T-helper 2 cell treated with Interferon-gamma antibody and Interleukin-4, amounts not matched to agents 5 μg/mL and 100 μg/mL, for 36 hours (primary cell): ENCODE measurements around the gene ZNF79.

Experiments used
- DNase-seq: peaks from one replicate; pipeline ENCODE4 v3.0.0; 2021; ENCODE audit warnings: low spot score
- H3K27ac Mint-ChIP-seq: one replicate; pipeline ENCODE4 v1.8.0; 2021; ENCODE audit warnings: mild to moderate bottlenecking, mixed read lengths
- H3K27me3 Mint-ChIP-seq: one replicate; pipeline ENCODE4 v1.8.0; 2021; ENCODE audit warnings: low read depth, mixed read lengths
- H3K36me3 Mint-ChIP-seq: one replicate; pipeline ENCODE4 v1.8.0; 2021; ENCODE audit warnings: low read depth, mixed read lengths
- H3K4me1 Mint-ChIP-seq: one replicate; pipeline ENCODE4 v1.8.0; 2021; ENCODE audit warnings: low read depth, mixed read lengths
- H3K4me3 Mint-ChIP-seq: one replicate; pipeline ENCODE4 v1.8.0; 2022; ENCODE audit warnings: mild to moderate bottlenecking, moderate library complexity, mixed read lengths
- H3K9me3 Mint-ChIP-seq: one replicate; pipeline ENCODE4 v1.8.0; 2021; ENCODE audit warnings: mixed read lengths

Gene ZNF79

DNA sequence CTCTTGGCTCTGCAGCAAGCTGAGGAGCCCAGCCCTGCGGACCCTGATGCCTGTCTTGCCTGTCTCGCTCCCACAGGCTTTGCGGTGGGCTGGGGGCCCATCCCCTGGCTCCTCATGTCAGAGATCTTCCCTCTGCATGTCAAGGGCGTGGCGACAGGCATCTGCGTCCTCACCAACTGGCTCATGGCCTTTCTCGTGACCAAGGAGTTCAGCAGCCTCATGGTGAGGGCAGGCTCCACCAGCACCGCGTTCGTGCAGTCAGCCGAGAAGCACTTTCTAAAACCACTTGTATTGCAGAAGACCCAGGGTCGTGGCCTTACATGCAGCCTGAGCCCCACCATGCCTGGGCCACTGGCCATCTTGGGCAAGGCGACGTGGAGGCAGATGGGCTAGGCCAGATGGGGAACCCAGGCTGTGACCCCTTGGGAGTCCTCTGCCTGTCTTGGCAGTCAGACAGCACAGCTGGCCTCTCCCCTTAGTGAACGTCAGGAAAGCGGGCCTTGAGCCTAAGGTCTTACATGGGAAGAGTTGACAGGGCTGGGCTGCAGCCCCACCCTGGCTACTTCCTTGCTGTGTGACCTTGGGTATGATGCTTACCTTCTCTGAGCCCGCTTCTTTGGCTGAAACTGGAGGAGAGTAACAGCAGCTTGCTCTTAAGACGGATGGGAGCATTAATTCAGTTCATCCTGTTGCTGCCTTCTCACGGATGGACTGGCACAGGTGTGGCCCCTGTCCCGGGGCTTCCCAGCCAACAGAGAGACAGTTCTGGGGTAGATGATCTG, 18.6 kb upstream of the ZNF79 start:
- no peaks in the 10 kb centered on the region for H3K36me3 Mint-ChIP-seq
- peaks cover 2% of the 10 kb centered on the region for H3K27me3 Mint-ChIP-seq
- H3K27ac Mint-ChIP-seq: no peak overlapping the region
- no peaks in the 10 kb centered on the region for H3K4me1 Mint-ChIP-seq
- no peak overlapping the region for H3K4me3 Mint-ChIP-seq
- H3K9me3 Mint-ChIP-seq: no peaks in the 10 kb centered on the region
- DNase-seq: no peak

DNA sequence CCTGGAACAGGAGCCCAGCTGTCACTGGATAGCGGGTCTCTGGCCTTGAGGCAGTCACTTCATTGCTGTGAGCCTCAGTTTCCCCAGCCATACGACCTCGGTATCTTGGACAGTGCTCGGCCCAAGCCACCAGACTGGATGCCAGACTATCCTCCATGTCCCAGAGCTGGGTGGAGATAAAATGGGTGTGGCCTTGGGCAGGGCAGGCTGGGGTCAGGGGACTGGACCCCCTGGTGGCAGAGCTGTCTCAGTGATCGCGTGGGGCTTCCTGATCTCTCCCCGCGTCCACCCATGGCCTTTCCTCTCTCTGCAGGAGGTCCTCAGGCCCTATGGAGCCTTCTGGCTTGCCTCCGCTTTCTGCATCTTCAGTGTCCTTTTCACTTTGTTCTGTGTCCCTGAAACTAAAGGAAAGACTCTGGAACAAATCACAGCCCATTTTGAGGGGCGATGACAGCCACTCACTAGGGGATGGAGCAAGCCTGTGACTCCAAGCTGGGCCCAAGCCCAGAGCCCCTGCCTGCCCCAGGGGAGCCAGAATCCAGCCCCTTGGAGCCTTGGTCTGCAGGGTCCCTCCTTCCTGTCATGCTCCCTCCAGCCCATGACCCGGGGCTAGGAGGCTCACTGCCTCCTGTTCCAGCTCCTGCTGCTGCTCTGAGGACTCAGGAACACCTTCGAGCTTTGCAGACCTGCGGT, 17.2 kb upstream of the ZNF79 start:
- Mint-ChIP-seq H3K27me3 (peaks cover 2% of the 10 kb centered on the region), H3K36me3 (no peaks in the 10 kb centered on the region), H3K4me1 (no peaks in the 10 kb centered on the region), H3K9me3 (no peaks in the 10 kb centered on the region), H3K4me3 (no peak overlapping the region), H3K27ac (no peak overlapping the region)
- no peak for DNase-seq

DNA sequence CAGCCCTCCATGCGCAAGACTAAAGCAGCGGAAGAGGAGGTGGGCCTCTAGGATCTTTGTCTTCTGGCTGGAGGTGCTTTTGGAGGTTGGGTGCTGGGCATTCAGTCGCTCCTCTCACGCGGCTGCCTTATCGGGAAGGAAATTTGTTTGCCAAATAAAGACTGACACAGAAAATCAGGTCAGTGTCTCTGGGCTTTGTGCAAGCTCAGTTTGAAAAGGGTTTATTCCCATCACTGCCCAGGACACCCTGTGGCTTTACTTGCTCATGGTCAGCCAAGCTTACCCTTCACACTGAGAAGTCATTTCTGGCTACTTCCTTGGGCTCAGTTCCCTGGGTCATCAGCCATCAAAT, 16.7 kb upstream of the ZNF79 start:
- no peak overlapping the region for H3K27ac Mint-ChIP-seq
- H3K9me3 Mint-ChIP-seq: no peaks in the 10 kb centered on the region
- no peaks in the 10 kb centered on the region for H3K36me3 Mint-ChIP-seq
- no peak overlapping the region for H3K4me3 Mint-ChIP-seq
- H3K4me1 Mint-ChIP-seq: no peaks in the 10 kb centered on the region
- peaks cover 2% of the 10 kb centered on the region for H3K27me3 Mint-ChIP-seq
- no peak for DNase-seq

DNA sequence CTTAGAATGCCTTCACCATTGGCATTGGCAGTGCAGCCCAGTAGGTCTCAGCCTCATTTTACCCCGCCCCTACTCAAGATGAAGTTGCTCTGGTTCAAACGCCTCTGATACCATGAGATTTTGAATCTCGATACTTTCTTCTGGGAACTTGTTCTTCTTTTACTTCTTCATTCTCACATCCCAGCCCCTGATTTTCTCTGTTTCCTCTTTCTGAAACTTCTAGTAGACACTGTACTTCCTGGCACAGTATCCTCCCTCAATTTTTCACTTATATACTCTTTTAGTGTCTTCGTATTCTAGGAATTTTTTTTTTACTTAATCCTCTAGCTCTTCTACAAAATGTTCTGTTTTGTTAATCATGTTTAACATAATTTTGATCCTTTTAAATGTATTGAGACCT, 13.1 kb upstream of the ZNF79 start:
- Mint-ChIP-seq H3K27ac (no peak overlapping the region), H3K36me3 (no peaks in the 10 kb centered on the region), H3K27me3 (peaks cover 4% of the 10 kb centered on the region), H3K9me3 (no peaks in the 10 kb centered on the region), H3K4me3 (no peak overlapping the region), H3K4me1 (no peaks in the 10 kb centered on the region)
- no peak for DNase-seq

DNA sequence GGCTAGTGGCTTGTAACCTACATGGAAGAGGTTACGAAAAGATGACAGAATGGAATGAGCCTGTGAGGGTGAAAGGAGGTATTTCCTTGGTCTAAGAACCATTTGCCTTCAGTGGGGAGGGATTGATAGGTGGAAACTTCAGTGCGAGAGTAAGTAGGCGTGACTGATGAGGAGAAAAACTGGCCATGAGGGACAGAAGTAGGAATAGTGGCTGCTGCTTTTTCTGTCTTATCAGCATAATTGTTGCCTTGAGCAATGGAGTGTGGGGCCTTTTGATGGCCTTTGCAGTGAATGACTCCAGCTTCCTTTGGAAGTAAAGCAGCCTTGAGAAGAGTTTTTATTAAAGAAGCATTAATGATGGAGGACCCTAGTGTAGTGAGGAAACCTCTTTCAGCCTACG, 9.0 kb upstream of the ZNF79 start:
- H3K27me3 Mint-ChIP-seq: peaks cover 2% of the 10 kb centered on the region
- H3K4me1 Mint-ChIP-seq: no peaks in the 10 kb centered on the region
- DNase-seq: no peak

DNA sequence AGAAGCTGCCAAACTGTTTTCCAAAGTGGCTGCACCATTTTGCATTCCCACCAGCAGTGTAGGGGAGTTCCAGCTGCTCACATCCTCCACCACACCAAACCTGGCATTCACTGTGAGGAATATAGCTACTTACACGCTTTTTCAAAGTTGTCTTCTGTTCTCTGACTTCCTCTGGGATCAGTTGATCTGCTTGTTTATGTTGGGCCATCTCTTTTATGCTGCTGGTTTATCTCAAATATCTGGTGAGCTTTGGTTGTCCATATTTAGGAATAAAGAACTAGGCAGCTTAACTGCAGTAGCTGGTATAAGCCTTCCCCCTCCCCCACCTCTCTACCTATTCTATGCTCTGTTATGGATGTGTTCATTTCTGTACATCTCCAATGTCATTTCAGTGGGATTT, 8.5 kb upstream of the ZNF79 start:
- no peak for DNase-seq
- H3K27ac Mint-ChIP-seq: no peak overlapping the region

More for the DNA sequence above, 9.0 kb upstream of the ZNF79 start:
- H3K9me3 Mint-ChIP-seq: no peaks in the 10 kb centered on the region
- H3K27ac Mint-ChIP-seq: no peak overlapping the region
- H3K4me3 Mint-ChIP-seq: no peak overlapping the region
- no peaks in the 10 kb centered on the region for H3K36me3 Mint-ChIP-seq

DNA sequence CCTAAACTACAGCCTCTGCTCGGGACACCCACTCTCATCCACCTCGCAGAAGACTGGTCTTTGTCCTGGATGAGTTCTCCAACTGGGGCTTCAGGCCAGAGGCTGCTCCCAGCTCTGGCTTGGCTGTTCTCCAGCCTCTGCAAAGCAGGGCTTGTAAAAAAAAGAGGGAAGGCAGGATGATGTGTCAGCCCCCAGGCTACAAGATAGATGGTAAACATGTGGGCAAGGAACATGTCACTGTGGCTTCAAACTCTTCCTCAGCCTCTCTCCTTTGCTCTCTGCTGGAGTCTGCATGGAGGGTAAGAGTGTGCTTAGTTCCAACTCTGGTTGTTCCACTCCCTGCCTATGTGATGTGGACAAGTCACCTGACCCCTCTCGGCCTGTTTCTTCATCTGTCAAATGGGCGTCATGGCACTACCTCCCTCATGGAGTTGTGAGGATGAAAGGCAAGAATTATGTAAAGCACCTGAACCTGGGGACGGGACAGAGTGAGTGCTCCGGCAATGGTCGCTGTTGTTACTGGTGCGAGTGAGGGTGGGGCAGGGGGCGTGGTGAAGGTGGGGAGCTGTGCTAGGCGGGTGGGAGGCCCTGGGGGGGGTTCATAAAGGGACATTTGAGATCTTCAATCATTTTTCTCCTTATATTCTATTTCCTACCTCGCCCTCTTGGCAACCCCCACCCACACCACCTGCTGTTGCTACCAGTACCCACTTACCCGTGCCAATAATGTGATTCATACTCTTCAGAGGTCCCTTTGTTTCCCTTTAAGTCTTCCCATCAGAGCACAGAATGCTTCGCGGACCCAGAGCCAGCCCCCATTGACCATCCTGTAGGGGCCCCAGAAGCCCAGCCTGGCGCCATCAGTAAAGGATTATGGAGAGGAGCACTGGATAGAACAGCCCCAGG, 6.8 kb upstream of the ZNF79 start:
- DNase-seq: no peak
- Mint-ChIP-seq H3K27me3 (peaks cover 2% of the 10 kb centered on the region), H3K27ac (no peak overlapping the region), H3K36me3 (no peaks in the 10 kb centered on the region), H3K9me3 (no peaks in the 10 kb centered on the region), H3K4me3 (no peak overlapping the region), H3K4me1 (peaks cover under 1% of the 10 kb centered on the region)

More for the DNA sequence above, 8.5 kb upstream of the ZNF79 start:
- Mint-ChIP-seq H3K27me3 (peaks cover 2% of the 10 kb centered on the region), H3K4me1 (no peaks in the 10 kb centered on the region), H3K36me3 (no peaks in the 10 kb centered on the region), H3K4me3 (no peak overlapping the region), H3K9me3 (no peaks in the 10 kb centered on the region)

DNA sequence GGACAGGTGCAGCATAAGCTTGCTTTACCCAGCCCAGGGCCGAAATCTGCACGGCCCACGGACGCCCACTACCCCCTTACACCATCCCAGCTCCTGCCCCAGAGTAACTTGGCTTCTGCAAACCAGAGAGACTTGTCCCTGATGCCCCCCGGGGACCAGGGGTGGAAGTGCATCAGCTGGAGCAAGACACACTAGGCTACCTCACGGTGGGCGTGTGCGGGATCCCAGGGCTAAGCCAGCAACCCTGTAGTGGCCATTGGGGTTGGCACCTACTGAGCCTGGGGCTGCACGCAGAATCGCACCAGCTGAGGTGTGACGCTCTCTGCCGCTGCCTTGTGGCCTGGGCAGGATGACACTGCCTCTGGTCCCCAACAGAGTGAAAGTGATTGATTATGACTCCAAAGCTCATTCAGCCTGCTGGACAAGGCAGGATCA, 6.1 kb upstream of the ZNF79 start:
- Mint-ChIP-seq H3K9me3 (no peaks in the 10 kb centered on the region), H3K36me3 (no peaks in the 10 kb centered on the region), H3K27ac (no peak overlapping the region), H3K4me1 (peaks cover 7% of the 10 kb centered on the region), H3K4me3 (no peak overlapping the region), H3K27me3 (peaks cover 2% of the 10 kb centered on the region)
- peak; percentile 25 for DNase-seq

DNA sequence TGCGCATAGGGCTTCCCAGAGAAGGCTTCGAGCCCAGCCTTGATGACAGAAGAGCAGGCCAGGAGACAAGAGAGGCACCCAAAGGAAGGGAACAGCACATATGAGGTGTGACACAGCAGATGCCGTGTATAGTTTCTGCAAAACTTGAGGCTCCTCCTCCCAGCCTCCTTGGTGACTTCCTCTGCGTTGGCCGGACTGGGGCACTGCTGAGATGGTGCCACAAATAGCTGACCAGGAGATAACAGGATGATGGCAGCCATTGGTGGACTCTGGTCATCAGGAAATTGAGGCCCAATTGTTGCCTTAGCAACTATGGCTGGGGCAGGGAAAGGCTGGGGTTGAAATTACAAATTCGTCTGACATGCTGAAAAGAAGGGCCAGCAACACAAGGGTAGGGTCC, 4.8 kb upstream of the ZNF79 start:
- Mint-ChIP-seq H3K36me3 (no peaks in the 10 kb centered on the region), H3K4me1 (peaks cover 10% of the 10 kb centered on the region), H3K27me3 (peaks cover 2% of the 10 kb centered on the region), H3K27ac (no peak overlapping the region), H3K4me3 (no peak overlapping the region), H3K9me3 (no peaks in the 10 kb centered on the region)
- no peak for DNase-seq

DNA sequence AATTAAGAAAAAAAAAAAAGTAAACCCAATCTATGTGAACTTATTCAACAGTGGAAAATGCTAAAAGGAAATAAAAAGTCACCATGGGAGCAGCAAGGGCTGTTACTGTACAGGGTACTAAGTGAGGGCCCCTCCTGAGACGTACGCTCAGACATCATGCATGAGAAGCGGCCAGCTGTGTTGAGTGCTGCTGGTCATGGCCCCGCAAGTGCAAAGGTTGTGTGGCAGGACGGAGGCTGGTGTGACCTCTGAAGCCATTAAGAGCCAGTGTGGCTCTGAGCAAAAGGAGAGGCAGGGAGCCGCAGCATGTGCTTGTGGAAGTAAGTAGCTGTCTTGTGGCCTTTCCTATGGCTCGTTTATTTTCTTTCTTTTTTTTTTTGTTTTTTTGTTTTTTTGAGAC, 3.1 kb upstream of the ZNF79 start:
- Mint-ChIP-seq H3K27ac (no peak overlapping the region), H3K4me1 (peaks cover 24% of the 10 kb centered on the region), H3K36me3 (no peaks in the 10 kb centered on the region), H3K27me3 (no peaks in the 10 kb centered on the region), H3K9me3 (no peaks in the 10 kb centered on the region), H3K4me3 (no peak overlapping the region)
- DNase-seq: no peak

DNA sequence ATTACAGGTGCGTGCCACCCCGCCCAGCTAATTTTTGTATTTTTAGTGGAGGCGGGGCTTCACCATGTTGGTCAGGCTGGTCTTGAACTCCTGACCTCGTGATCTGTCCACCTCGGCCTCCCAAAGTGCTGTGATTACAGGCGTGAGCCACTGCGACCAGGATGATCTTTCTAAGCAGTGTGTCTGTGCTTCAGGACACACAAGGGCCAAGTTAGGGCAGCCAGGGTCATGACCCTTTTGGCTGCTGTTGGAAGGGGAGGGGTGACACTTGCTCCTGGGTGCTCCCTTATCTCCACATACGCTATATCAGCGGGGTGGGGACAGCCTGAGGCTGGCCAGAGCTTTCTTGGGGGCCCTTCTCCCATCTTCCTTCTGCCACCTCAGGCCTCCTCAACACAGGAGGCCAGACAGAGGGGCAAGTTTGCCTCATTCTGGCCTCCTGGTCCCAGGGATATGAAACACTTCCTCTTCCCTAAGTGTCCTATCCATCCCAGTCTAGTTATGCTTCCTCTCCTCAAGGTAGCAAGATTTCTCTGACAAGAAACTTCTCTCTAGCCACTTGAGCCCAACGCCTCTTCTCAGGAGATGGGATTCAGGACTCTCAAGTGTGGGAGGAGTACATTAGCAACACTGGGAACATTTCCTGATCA, 1.9 kb upstream of the ZNF79 start:
- H3K4me3 Mint-ChIP-seq: no peak overlapping the region
- DNase-seq: no peak
- H3K27me3 Mint-ChIP-seq: no peaks in the 10 kb centered on the region
- no peaks in the 10 kb centered on the region for H3K9me3 Mint-ChIP-seq
- no peak overlapping the region for H3K27ac Mint-ChIP-seq
- H3K4me1 Mint-ChIP-seq: peaks cover 31% of the 10 kb centered on the region
- H3K36me3 Mint-ChIP-seq: peaks cover 5% of the 10 kb centered on the region

DNA sequence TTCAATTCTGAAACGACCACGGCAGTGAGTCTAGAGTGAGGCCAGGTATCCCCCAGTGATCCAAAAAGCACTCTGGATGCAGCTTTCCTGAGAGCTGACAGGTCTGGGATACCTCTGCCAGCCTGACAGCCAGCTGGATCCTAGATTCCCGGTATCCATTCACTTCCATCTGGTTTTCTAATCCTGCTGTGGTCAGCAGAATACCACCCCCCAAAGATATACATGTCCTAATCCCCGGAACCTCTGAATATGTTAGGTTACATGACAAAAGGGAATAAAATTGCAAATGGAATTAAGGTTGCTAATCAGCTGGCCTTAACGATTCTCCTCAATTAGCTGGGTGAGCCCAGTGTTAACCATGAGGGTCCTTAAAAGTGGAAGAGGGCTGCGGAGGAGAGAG, 1.4 kb upstream of the ZNF79 start:
- Mint-ChIP-seq H3K4me1 (peaks cover 31% of the 10 kb centered on the region), H3K36me3 (peaks cover 6% of the 10 kb centered on the region), H3K9me3 (no peaks in the 10 kb centered on the region), H3K4me3 (peak overlapping the region; percentile 97), H3K27ac (peak overlapping the region; percentile 26), H3K27me3 (no peaks in the 10 kb centered on the region)
- DNase-seq: no peak

DNA sequence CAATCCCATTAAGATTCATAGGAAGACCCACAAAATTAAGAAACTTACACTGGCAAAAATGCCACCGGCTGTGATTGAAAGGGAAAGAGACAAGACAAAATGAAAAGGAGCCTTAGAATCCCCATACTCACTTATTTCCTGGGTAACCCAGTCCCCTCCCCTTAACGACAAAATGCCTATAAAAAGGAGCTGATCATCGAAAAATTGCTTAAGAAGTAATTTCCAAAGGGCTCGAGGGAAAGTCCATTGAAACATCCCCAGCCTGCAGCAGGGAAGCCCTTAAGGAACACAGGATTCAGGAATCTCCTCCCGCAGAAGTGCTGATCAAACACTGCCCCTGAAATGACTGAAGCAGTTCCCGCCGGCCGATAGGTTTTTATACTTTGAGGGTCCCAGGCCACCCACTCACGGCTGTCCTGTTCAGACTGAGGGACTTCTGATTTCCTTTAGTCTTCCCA, 677 bp upstream of the ZNF79 start:
- Mint-ChIP-seq H3K4me1 (peaks cover 31% of the 10 kb centered on the region), H3K9me3 (no peaks in the 10 kb centered on the region), H3K4me3 (peak overlapping the region; percentile 97), H3K27ac (peak overlapping the region; percentile 93), H3K36me3 (peaks cover 10% of the 10 kb centered on the region), H3K27me3 (no peaks in the 10 kb centered on the region)
- no peak for DNase-seq
